Epithelial cell of esophagus (primary cell): ENCODE measurements around the gene KIAA1217.

Experiments
- DNase-seq: peaks from one replicate; pipeline ENCODE4 v3.0.0; 2010; ENCODE audit warnings: low read depth
- H3K4me3 ChIP-seq: 2 replicates; pipeline ENCODE4 v1.5.1; 2011; ENCODE audit warnings: mild to moderate bottlenecking, low read length, control low read depth
- CTCF ChIP-seq: IDR thresholded peaks from 2 replicates; pipeline ENCODE4 v1.5.1; 2011; ENCODE audit warnings: low read depth, mild to moderate bottlenecking, low read length, control low read depth, inconsistent platforms; ENCODE audit not compliant: insufficient read depth; ENCODE audit errors: missing control alignments

Gene KIAA1217

DNA sequence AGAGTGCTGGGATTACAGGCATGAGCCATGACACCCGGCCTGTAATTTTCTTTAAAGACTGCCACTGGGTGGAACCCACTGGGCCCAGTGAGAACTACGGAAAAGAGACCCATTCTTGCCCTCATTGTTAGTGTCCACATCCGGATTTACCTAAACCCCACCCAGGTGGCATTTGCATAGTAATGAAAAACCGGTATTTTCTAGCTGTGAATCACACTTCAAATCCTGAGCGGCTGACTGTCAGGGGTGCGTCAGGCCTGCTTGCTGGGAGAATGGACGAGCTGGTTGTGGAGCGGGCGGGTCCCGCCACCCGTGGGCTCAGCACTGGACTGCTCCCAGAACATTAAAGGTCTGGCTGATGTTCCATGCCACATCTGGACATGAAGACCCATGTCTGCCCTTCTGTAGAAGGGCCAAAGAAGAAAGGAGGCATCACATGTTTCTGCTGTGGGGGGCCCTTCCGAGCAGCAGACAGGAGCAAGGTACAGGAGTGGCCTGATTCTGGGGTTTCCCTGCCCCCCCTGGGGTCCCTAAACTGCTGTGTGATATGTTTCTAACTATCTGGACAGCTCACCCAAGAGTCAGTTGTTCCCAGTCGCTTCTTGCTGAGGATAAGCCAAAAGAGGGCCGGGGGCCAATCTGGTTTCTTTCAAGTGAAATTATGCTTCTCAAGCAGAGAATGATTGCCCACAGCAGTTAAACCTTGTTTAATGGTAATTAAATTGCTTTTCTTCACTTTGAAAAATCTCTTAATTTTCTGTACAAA is 46.4 kb downstream of the KIAA1217 start:
- H3K4me3 ChIP-seq: peak overlapping the region; percentile 80
- no peak for TF ChIP-seq CTCF
- peak; percentile 95 for DNase-seq

DNA sequence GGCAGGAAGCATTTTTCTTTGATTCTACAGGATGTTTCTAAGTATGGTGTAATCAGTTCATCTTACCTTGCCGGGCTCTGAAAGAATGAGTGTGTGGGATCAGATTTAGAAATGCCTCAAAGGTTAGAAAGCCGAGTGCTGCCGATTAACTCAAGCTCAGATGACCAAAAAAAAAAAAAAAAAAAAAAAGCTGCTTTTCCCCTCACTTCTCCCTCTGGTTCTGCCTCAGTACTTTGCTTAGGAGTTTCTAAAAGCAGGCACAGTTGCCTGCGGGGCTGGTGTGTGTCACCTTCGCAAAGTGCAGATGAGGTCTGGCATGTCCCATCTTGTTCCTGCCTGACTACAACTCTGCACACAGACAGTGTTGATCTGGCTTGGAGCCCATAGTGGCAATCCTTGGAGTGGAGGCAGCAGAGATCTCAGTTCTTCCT is 47.0 kb downstream of the KIAA1217 start:
- peak; percentile 99 for DNase-seq
- H3K4me3 ChIP-seq: peak overlapping the region; percentile 80
- no peak for TF ChIP-seq CTCF

GRCh38 chr10:24256619-24257107 is 47.7 kb downstream of the KIAA1217 start:
- TF ChIP-seq CTCF: no peak
- peak overlapping the region; percentile 80 for H3K4me3 ChIP-seq
- DNase-seq: no peak

- H3K4me3 ChIP-seq: peak overlapping the region; percentile 80
- TF ChIP-seq CTCF: no peak
Observed at GRCh38 chr10:24257588-24257987, 48.6 kb downstream of the KIAA1217 start.

GRCh38 chr10:24259365-24260130 is 50.6 kb downstream of the KIAA1217 start:
- peak; percentile 72 for DNase-seq
- no peak for TF ChIP-seq CTCF
- H3K4me3 ChIP-seq: no peak overlapping the region

More at GRCh38 chr10:24257588-24257987, 48.6 kb downstream of the KIAA1217 start:
- DNase-seq: no peak

- TF ChIP-seq CTCF: no peak
- no peak overlapping the region for H3K4me3 ChIP-seq
- DNase-seq: no peak
Observed at GRCh38 chr10:24261627-24262026, 52.7 kb downstream of the KIAA1217 start.
